Astrocyte (in vitro differentiated cells and primary cell): Measurements from ENCODE around the gene GLO1. TPM values are rescaled to one million over a fixed set of nuclear protein-coding genes. Genes with fewer than 3 reads are reported as not detected.

ENCODE experiments used
- DNase-seq: peaks from one replicate; pipeline ENCODE4 v3.0.0-alpha.2; 2010; ENCODE audit warnings: low read depth
- FAIRE-seq: peaks from 2 replicates; lab custom pipeline; 2011; peaks lifted over from hg19 to GRCh38; lab: Jason Lieb, UNC
- H2AFZ ChIP-seq: 2 replicates; pipeline ENCODE4 v1.6.0; 2012; ENCODE audit warnings: low read depth, low read length, inconsistent platforms
- H3K27ac ChIP-seq: 2 replicates; pipeline ENCODE4 v1.5.1; 2011; ENCODE audit warnings: low read depth, low read length, inconsistent platforms
- H3K27me3 ChIP-seq: 2 replicates; pipeline ENCODE4 v1.6.0; 2011; ENCODE audit warnings: low read length, inconsistent platforms; ENCODE audit not compliant: insufficient read depth
- H3K36me3 ChIP-seq: 2 replicates; pipeline ENCODE4 v1.5.1; 2011; ENCODE audit warnings: low read length, inconsistent platforms; ENCODE audit not compliant: insufficient read depth
- H3K4me1 ChIP-seq: 2 replicates; pipeline ENCODE4 v1.5.1; 2011; ENCODE audit warnings: low read length, inconsistent platforms; ENCODE audit not compliant: insufficient read depth
- H3K4me2 ChIP-seq: 2 replicates; pipeline ENCODE4 v1.6.0; 2012; ENCODE audit warnings: low read length, inconsistent platforms
- H3K4me3 ChIP-seq: 2 replicates; pipeline ENCODE4 v1.5.1; 2011; ENCODE audit warnings: low read depth, mild to moderate bottlenecking, low read length, inconsistent platforms; ENCODE audit not compliant: insufficient read depth
- H3K79me2 ChIP-seq: 2 replicates; pipeline ENCODE4 v1.6.0; 2012; ENCODE audit warnings: mild to moderate bottlenecking, low read length, inconsistent platforms; ENCODE audit not compliant: insufficient read depth
- H3K9ac ChIP-seq: 2 replicates; pipeline ENCODE4 v1.6.0; 2012; ENCODE audit warnings: mild to moderate bottlenecking, low read length, inconsistent platforms
- H3K9me3 ChIP-seq: 2 replicates; pipeline ENCODE4 v1.5.1; 2012; ENCODE audit warnings: low read depth, mild to moderate bottlenecking, low read length, inconsistent platforms; ENCODE audit not compliant: insufficient read depth
- H4K20me1 ChIP-seq: 2 replicates; pipeline ENCODE4 v1.6.0; 2012; ENCODE audit warnings: low read length, inconsistent platforms; ENCODE audit not compliant: insufficient read depth
- H3K27ac Mint-ChIP-seq: one replicate; pipeline ENCODE4 v1.8.0; 2021; ENCODE audit warnings: mild to moderate bottlenecking, mixed read lengths; ENCODE audit not compliant: unreplicated experiment
- H3K27me3 Mint-ChIP-seq: one replicate; pipeline ENCODE4 v1.8.0; 2021; ENCODE audit warnings: low read depth, mixed read lengths; ENCODE audit not compliant: unreplicated experiment
- H3K36me3 Mint-ChIP-seq: one replicate; pipeline ENCODE4 v1.8.0; 2021; ENCODE audit warnings: low read depth, mixed read lengths; ENCODE audit not compliant: unreplicated experiment
- H3K4me1 Mint-ChIP-seq: one replicate; pipeline ENCODE4 v1.8.0; 2021; ENCODE audit warnings: low read depth, mixed read lengths; ENCODE audit not compliant: unreplicated experiment
- H3K4me3 Mint-ChIP-seq: one replicate; pipeline ENCODE4 v1.8.0; 2021; ENCODE audit warnings: mild to moderate bottlenecking, moderate library complexity, mixed read lengths; ENCODE audit not compliant: unreplicated experiment
- H3K9me3 Mint-ChIP-seq: one replicate; pipeline ENCODE4 v1.8.0; 2021; ENCODE audit warnings: mild to moderate bottlenecking, mixed read lengths; ENCODE audit not compliant: unreplicated experiment
- CTCF ChIP-seq: IDR thresholded peaks from 2 replicates; pipeline ENCODE4 v1.5.1; 2011; ENCODE audit warnings: low read depth, mild to moderate bottlenecking, inconsistent platforms, low read length, moderate library complexity; ENCODE audit not compliant: insufficient read depth
- EZH2 ChIP-seq: IDR thresholded peaks from 2 replicates; pipeline ENCODE4 v1.6.1; 2012; ENCODE audit warnings: mild to moderate bottlenecking, low read length, inconsistent platforms; ENCODE audit not compliant: insufficient read depth
- total RNA-seq: library from RNA; stranded (reverse); gene quantifications from 2 replicates; pipeline ENCODE4 v1.2.1, GENCODE V29; 2021

GLO1 gene
- total RNA-seq, 1 donor from 2014 or later: 172 TPM

GRCh38 chr6:38687043-38687353 is 15.9 kb downstream of the GLO1 start:
- no peak overlapping the region for H3K27ac Mint-ChIP-seq
- no peaks in the 10 kb centered on the region for H3K9me3 Mint-ChIP-seq
- Histone ChIP-seq H3K79me2 (peaks cover 65% of the 10 kb centered on the region), H2AFZ (no peak overlapping the region), H3K9ac (no peak overlapping the region), H3K4me1 (no peaks in the 10 kb centered on the region), H4K20me1 (peaks cover 56% of the 10 kb centered on the region), H3K4me3 (no peak overlapping the region), H3K27ac (no peak overlapping the region), H3K27me3 (no peaks in the 10 kb centered on the region), H3K9me3 (no peaks in the 10 kb centered on the region), H3K4me2 (no peak overlapping the region), H3K36me3 (peaks cover 18% of the 10 kb centered on the region)
- H3K27me3 Mint-ChIP-seq: no peaks in the 10 kb centered on the region
- FAIRE-seq (no peak), DNase-seq (no peak)
- no peak for TF ChIP-seq EZH2
- no peak for TF ChIP-seq CTCF
- H3K4me3 Mint-ChIP-seq: no peak overlapping the region
- H3K36me3 Mint-ChIP-seq: peaks cover 3% of the 10 kb centered on the region
- H3K4me1 Mint-ChIP-seq: peaks cover 4% of the 10 kb centered on the region

- H3K27ac Mint-ChIP-seq: no peak overlapping the region
- no peak for FAIRE-seq
- peaks cover 59% of the 10 kb centered on the region for H3K79me2 ChIP-seq
Measured at GRCh38 chr6:38686270-38687042, 16.5 kb downstream of the GLO1 start.

More at GRCh38 chr6:38686270-38687042, 16.5 kb downstream of the GLO1 start:
- no peaks in the 10 kb centered on the region for H3K4me1 ChIP-seq
- H3K4me3 Mint-ChIP-seq: no peak overlapping the region
- H3K27ac ChIP-seq: no peak overlapping the region
- peaks cover 51% of the 10 kb centered on the region for H4K20me1 ChIP-seq
- no peaks in the 10 kb centered on the region for H3K27me3 Mint-ChIP-seq
- peaks cover 4% of the 10 kb centered on the region for H3K4me1 Mint-ChIP-seq
- H3K36me3 Mint-ChIP-seq: peaks cover 8% of the 10 kb centered on the region
- H3K4me3 ChIP-seq: no peak overlapping the region
- TF ChIP-seq EZH2: no peak
- no peak for TF ChIP-seq CTCF
- no peak overlapping the region for H3K4me2 ChIP-seq
- no peak overlapping the region for H2AFZ ChIP-seq
- H3K9me3 Mint-ChIP-seq: no peaks in the 10 kb centered on the region
- DNase-seq: no peak
- H3K27me3 ChIP-seq: no peaks in the 10 kb centered on the region
- no peak overlapping the region for H3K9ac ChIP-seq
- H3K36me3 ChIP-seq: peaks cover 23% of the 10 kb centered on the region
- H3K9me3 ChIP-seq: no peaks in the 10 kb centered on the region
